Astrocyte (in vitro differentiated cells and primary cell): ENCODE results near the gene VARS1. TPM values are rescaled to one million over a fixed set of nuclear protein-coding genes. Genes with fewer than 3 reads are reported as not detected.
"Not testable (repeated sequence)": the region's sequence is repeated elsewhere in the genome, so short reads cannot be mapped to it uniquely, and the experiment has no call there.

Source experiments
- DNase-seq: peaks from one replicate; pipeline ENCODE4 v3.0.0-alpha.2; 2010; ENCODE audit warnings: low read depth
- FAIRE-seq: peaks from 2 replicates; lab custom pipeline; 2011; peaks lifted over from hg19 to GRCh38; lab: Jason Lieb, UNC
- H2AFZ ChIP-seq: 2 replicates; pipeline ENCODE4 v1.6.0; 2012; ENCODE audit warnings: low read depth, low read length, inconsistent platforms
- H3K27ac ChIP-seq: 2 replicates; pipeline ENCODE4 v1.5.1; 2011; ENCODE audit warnings: low read depth, low read length, inconsistent platforms
- H3K27me3 ChIP-seq: 2 replicates; pipeline ENCODE4 v1.6.0; 2011; ENCODE audit warnings: low read length, inconsistent platforms; ENCODE audit not compliant: insufficient read depth
- H3K36me3 ChIP-seq: 2 replicates; pipeline ENCODE4 v1.5.1; 2011; ENCODE audit warnings: low read length, inconsistent platforms; ENCODE audit not compliant: insufficient read depth
- H3K4me1 ChIP-seq: 2 replicates; pipeline ENCODE4 v1.5.1; 2011; ENCODE audit warnings: low read length, inconsistent platforms; ENCODE audit not compliant: insufficient read depth
- H3K4me2 ChIP-seq: 2 replicates; pipeline ENCODE4 v1.6.0; 2012; ENCODE audit warnings: low read length, inconsistent platforms
- H3K4me3 ChIP-seq: 2 replicates; pipeline ENCODE4 v1.5.1; 2011; ENCODE audit warnings: low read depth, mild to moderate bottlenecking, low read length, inconsistent platforms; ENCODE audit not compliant: insufficient read depth
- H3K79me2 ChIP-seq: 2 replicates; pipeline ENCODE4 v1.6.0; 2012; ENCODE audit warnings: mild to moderate bottlenecking, low read length, inconsistent platforms; ENCODE audit not compliant: insufficient read depth
- H3K9ac ChIP-seq: 2 replicates; pipeline ENCODE4 v1.6.0; 2012; ENCODE audit warnings: mild to moderate bottlenecking, low read length, inconsistent platforms
- H3K9me3 ChIP-seq: 2 replicates; pipeline ENCODE4 v1.5.1; 2012; ENCODE audit warnings: low read depth, mild to moderate bottlenecking, low read length, inconsistent platforms; ENCODE audit not compliant: insufficient read depth
- H4K20me1 ChIP-seq: 2 replicates; pipeline ENCODE4 v1.6.0; 2012; ENCODE audit warnings: low read length, inconsistent platforms; ENCODE audit not compliant: insufficient read depth
- H3K27ac Mint-ChIP-seq: one replicate; pipeline ENCODE4 v1.8.0; 2021; ENCODE audit warnings: mild to moderate bottlenecking, mixed read lengths; ENCODE audit not compliant: unreplicated experiment
- H3K27me3 Mint-ChIP-seq: one replicate; pipeline ENCODE4 v1.8.0; 2021; ENCODE audit warnings: low read depth, mixed read lengths; ENCODE audit not compliant: unreplicated experiment
- H3K36me3 Mint-ChIP-seq: one replicate; pipeline ENCODE4 v1.8.0; 2021; ENCODE audit warnings: low read depth, mixed read lengths; ENCODE audit not compliant: unreplicated experiment
- H3K4me1 Mint-ChIP-seq: one replicate; pipeline ENCODE4 v1.8.0; 2021; ENCODE audit warnings: low read depth, mixed read lengths; ENCODE audit not compliant: unreplicated experiment
- H3K4me3 Mint-ChIP-seq: one replicate; pipeline ENCODE4 v1.8.0; 2021; ENCODE audit warnings: mild to moderate bottlenecking, moderate library complexity, mixed read lengths; ENCODE audit not compliant: unreplicated experiment
- H3K9me3 Mint-ChIP-seq: one replicate; pipeline ENCODE4 v1.8.0; 2021; ENCODE audit warnings: mild to moderate bottlenecking, mixed read lengths; ENCODE audit not compliant: unreplicated experiment
- CTCF ChIP-seq: IDR thresholded peaks from 2 replicates; pipeline ENCODE4 v1.5.1; 2011; ENCODE audit warnings: low read depth, mild to moderate bottlenecking, inconsistent platforms, low read length, moderate library complexity; ENCODE audit not compliant: insufficient read depth
- EZH2 ChIP-seq: IDR thresholded peaks from 2 replicates; pipeline ENCODE4 v1.6.1; 2012; ENCODE audit warnings: mild to moderate bottlenecking, low read length, inconsistent platforms; ENCODE audit not compliant: insufficient read depth
- total RNA-seq: library from RNA; stranded (reverse); gene quantifications from 2 replicates; pipeline ENCODE4 v1.2.1, GENCODE V29; 2021

Gene VARS1
- total RNA-seq, 1 donor from 2014 or later, result 94.8 TPM

DNA sequence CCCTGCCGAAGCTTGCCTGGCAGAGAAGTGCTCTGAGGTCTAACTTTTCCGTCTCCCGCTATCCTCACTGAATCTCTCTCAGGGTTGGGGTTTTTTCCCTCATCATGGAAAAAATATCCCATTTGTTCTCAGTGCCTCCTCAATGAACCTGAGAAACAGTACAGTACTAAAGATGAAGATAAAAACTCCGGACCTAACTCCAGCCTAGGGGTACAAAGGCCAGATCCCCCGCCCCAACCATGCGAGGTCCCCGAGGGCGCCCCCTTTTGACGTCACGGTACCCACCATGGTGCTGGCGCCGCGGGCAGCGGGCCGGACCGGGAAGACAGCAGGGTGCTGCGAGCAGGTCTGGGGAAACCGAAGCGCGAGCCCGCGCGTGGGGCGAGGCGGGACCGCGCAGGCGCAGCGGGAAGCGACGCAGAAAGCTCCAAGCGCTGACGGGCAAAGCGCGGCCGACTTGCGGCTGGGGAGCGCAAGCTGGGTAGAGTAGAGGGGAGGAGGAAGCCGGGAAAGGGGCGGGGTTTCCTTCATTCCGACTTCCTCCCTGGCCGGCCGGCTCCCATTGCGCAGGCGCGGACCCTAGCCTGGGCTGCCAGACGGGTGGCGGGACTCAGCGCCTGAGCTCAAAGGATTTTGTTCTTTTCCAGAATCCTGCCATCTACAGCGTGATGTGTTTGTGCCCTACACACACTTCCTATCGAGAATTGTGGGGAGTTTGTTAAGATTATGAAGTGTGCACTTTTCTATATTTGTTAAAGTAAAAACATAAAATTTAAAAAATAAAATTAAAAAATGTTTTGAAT is 11.1 kb upstream of the VARS1 start, which contains the start of gene LSM2:
LSM2 (minus strand) TSS at position 497 of the 803 bp plus-strand sequence; CDS start at position 288, 209 bp downstream.
- Histone ChIP-seq H3K9me3 (no peaks in the 10 kb centered on the region), H3K79me2 (peaks cover 24% of the 10 kb centered on the region), H3K9ac (peak within 1 kb of the TSS; percentile 91), H4K20me1 (no peaks in the 10 kb centered on the region), H3K4me1 (peaks cover 7% of the 10 kb centered on the region), H3K27ac (peak within 1 kb of the TSS; percentile 71), H2AFZ (peak within 1 kb of the TSS; percentile 74), H3K36me3 (peaks cover 5% of the 10 kb centered on the region), H3K4me2 (peak within 1 kb of the TSS; percentile 95), H3K27me3 (no peaks in the 10 kb centered on the region), H3K4me3 (peak within 1 kb of the TSS; percentile 80)
- H3K27ac Mint-ChIP-seq, result peak within 1 kb of the TSS; percentile 87
- TF ChIP-seq EZH2, result no peak
- TF ChIP-seq CTCF, result no peak
- H3K4me3 Mint-ChIP-seq, result peak within 1 kb of the TSS; percentile 93
- peak; percentile 87 for DNase-seq
- no peaks in the 10 kb centered on the region for H3K27me3 Mint-ChIP-seq
- H3K36me3 Mint-ChIP-seq, result peaks cover 1% of the 10 kb centered on the region
- no peak for FAIRE-seq
- peaks cover 2% of the 10 kb centered on the region for H3K4me1 Mint-ChIP-seq
- H3K9me3 Mint-ChIP-seq, result no peaks in the 10 kb centered on the region

DNA sequence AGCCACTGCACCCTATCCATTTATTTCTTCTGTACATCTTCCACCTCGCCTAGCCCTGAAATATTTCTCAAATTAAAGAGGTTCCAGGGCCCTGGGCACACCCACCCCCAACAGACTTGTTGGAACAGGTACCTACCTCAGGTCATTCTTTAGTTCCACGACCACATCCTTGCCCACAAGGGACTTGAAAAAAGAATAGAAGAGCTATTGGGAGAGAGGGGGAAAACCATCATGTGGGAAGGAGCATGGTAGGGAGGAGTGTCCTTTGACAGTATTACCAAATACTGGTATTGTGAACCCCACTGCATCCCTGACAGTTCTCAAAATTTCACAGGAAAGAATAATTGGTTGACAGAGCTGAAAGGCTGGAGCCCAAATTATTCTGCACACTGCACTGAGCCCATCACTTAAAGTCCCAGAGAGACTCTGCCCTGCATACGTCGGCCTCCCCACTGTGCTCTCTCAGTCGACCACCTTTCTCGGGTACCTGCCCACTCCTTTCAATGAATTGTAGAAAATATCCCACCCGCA is 10.5 kb upstream of the VARS1 start:
- Histone ChIP-seq H3K27me3 (no peaks in the 10 kb centered on the region), H2AFZ (peak overlapping the region; percentile 74), H4K20me1 (no peaks in the 10 kb centered on the region), H3K4me2 (peak overlapping the region; percentile 95), H3K36me3 (peaks cover 5% of the 10 kb centered on the region), H3K27ac (peak overlapping the region; percentile 71), H3K4me3 (peak overlapping the region; percentile 80), H3K9me3 (no peaks in the 10 kb centered on the region), H3K4me1 (peaks cover 7% of the 10 kb centered on the region), H3K9ac (peak overlapping the region; percentile 91), H3K79me2 (peaks cover 27% of the 10 kb centered on the region)
- peaks cover 2% of the 10 kb centered on the region for H3K4me1 Mint-ChIP-seq
- H3K27me3 Mint-ChIP-seq, result no peaks in the 10 kb centered on the region
- no peak for DNase-seq
- H3K27ac Mint-ChIP-seq, result peak overlapping the region; percentile 56
- H3K4me3 Mint-ChIP-seq, result peak overlapping the region; percentile 93
- peaks cover 1% of the 10 kb centered on the region for H3K36me3 Mint-ChIP-seq
- FAIRE-seq, result no peak
- H3K9me3 Mint-ChIP-seq, result no peaks in the 10 kb centered on the region
- TF ChIP-seq EZH2 (no peak), CTCF (no peak)

DNA sequence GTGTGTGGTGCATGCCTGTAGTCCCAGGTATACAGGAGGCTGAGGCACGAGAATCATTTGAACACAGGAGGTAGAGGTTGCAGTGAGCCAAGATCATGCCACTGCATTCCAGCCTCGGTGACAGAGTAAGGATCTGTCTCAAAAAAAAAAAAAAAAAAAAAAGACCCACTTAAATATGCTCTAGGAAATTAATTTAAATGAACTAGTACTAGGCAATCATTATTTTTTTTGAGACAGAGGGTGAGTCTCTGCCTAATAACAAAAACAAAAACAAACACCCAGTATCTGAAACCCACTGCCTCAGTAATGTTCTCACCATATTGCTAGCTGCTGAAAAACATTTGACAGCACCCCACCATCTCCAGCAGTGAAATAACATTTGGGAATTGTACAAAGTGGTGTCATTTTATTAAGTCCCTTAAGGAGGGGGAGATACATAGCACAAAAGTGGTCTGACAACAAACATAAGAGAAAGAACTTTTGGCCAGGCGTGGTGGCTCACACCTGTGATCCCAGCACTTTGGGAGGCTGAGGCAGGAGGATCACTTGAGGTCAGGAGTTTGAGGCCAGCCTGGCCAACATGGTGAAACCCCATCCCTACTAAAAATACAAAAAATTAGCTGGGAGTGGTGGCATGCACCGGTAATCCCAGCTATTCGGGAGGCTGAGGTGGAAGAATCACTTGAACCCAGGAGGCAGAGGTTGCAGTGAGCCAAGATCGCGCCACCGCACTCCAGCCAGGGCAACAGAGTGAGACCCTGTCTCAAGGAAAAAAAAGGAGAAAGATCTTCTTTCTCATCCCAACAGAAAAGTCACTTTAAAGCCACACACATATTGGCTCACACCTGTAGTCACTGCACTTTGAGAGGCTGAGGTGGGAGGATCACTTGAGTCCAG is 5.7 kb upstream of the VARS1 start:
- peaks cover 24% of the 10 kb centered on the region for H3K79me2 ChIP-seq
- DNase-seq, H3K4me1 Mint-ChIP-seq, H3K4me2 ChIP-seq, H3K9me3 ChIP-seq, H3K4me1 ChIP-seq, H3K27me3 Mint-ChIP-seq, H4K20me1 ChIP-seq, FAIRE-seq, H3K4me3 ChIP-seq, H3K27ac ChIP-seq, H3K36me3 Mint-ChIP-seq, H2AFZ ChIP-seq, H3K27me3 ChIP-seq, H3K9me3 Mint-ChIP-seq, H3K27ac Mint-ChIP-seq, H3K4me3 Mint-ChIP-seq, H3K9ac ChIP-seq: not testable (repeated sequence)
- H3K36me3 ChIP-seq, result peaks cover 11% of the 10 kb centered on the region
